ENCODE data around the gene DPP6.

Gene DPP6

DNA sequence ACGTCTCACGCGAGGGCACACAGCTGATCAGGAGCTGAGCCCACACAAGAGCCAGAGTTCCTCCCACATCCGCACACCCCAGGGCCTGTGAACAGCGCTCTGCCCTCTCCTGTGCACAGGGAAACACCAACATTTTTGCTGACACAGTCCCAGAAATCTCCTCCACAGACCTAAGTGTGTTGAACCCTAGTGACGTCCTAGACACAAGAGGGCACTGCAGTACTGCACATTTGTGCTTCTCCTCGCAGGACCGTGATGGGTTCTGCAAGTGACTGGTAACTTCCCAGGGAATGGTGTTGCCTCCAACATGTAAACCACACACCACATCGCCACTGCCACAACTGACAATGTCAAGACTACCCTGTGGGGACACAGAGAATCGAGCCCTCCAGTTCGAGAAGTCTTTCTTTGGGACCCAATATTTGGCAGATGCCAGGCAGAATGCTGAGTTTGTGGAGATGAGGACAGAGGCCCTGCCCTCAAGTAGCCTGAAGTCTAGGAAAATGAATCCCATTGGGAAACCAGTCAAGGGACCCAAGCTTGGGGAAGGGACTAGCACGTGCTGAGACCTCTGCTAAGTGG lies 780.5 kb downstream of the DPP6 start:
- no peak for DNase-seq (ENCODE audit: low read depth)

DNA sequence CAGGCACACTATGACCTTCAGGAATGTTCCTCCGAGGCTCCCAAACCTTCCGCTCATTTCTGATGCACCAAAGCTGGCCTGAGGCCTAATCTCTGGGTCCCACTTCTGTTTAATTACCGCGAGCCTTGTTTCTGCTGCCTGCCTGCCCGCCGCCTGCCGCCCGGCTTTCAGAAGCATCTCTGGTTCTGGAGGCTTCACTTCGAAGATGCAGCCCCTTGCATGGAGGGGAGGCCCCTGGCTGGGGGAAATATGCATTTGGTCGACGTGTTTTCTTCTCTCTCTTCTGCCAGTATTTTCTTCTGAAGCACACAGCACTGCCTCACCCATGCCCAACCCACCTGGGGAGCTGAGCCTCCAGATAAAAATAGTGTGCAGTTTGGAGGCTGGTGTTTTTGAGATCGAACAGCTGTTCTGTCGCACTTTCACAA lies 783.8 kb downstream of the DPP6 start:
- no peak for DNase-seq (ENCODE audit: low read depth)

- DNase-seq (ENCODE audit: low read depth): no peak
Measured at GRCh38 chr7:154837087-154837486, 784.9 kb downstream of the DPP6 start.

- DNase-seq (ENCODE audit: low read depth): no peak
Measured at GRCh38 chr7:154837622-154838021, 785.4 kb downstream of the DPP6 start.

DNA sequence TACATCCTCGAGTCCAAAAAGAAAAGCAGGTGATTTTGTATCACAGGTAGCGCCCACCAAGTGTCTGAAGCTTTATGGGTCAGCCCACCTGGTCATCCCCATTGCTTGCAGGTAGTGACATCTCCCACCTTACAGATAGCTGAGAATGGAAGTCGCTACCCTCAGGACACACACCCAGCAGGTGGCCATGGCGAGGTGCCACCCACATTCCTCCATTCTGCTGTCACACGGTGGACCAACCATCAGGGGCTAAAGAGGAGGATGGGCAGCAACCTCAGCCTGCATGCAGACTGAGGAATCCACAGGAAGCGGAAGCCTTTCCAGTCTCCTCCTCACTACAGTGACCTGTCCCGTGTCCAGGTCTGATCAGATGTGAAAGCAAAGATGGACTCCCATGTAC lies 787.9 kb downstream of the DPP6 start:
- DNase-seq (ENCODE audit: low read depth): no peak

DNA sequence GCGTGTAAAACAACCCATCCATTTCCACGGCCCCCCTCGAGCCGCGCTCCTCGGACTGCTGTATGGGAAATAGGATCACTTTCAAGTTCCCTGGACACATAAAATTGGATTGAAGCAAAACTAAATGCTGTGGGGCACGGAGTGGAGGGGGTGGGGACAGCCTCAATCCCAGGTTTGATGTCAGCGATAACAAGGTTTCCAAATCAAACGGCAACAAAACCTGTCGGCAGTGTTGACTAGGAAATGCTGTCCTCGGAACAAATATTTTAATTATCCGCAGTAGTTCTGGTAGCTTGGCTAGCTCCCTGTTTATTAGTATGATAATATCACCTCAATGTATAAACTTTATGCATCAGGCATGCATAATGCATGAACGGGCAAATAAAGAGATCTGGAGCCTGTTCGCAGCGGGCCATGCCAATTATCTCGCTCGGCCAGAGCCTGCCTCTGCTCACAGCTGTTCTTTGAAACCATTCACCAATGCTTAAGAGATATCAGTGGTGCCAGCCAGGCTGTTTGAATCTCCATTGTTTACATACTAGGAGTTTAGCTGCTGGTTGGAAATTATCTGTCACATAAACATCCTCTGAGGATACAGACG lies 789.6 kb downstream of the DPP6 start:
- DNase-seq (ENCODE audit: low read depth): no peak

DNA sequence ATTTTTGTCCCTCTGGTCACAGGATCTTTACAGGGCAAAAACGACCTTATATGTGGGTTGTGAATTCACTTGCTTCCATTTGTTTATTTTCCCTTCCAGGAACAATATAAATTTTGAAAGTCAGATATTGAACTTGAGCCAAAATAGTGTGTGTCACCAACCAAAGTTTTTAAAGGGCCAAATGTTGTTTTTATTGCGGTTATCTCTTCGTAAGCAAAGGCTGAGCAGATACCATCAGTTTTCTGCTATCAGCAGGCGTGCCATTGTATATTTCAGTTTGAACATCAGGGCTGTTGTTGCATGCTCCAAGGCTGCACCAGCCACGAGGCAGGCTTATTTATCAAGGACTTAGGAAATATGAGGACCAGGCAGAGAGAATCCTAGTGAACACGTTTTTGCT lies 790.4 kb downstream of the DPP6 start:
- DNase-seq (ENCODE audit: low read depth): no peak

DNA sequence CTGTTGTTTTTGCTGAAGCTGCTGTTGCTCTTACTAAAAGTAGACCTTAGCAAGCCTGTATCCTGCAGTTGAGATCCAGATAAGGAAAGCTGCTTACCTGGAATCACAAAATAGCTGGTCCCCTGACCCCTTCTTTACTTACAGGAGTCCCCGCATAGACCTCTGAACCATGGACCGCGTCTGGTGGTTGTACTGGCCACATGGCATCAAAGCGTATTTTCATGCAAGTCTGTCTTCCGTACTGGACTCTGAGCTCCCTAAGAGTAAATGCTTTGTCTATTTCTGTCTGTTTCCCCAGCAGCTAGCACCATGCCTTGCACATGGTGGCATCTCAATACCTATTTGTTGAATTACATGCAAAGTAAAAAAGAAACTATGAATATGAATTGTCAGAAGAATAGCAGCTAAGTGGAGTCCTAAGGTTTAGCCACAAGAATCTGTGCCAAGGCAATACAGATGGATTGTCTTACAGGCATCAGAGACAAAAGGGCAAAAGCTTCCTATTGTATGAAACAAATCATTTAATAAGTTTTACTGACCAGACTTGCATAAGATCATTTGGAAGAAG lies 791.6 kb downstream of the DPP6 start:
- DNase-seq (ENCODE audit: low read depth): no peak

DNA sequence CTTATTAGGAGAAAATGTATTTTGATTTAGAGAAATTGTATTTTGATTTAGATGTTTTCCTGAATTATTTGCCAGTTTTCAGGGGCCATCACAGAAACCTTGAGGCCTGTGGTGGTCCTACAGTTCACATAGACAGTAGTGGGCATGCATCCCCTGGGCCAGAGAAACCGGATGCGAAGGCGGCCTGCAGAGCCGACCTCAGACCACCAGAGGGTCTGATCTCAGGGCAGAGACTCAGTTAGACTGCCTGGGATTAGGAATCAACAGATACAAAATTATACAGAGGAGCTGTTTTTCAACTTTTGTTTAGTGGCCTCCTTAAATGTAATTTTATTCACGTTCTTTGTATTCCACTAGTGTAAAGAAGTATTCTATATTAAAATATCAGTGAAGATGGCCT lies 792.3 kb downstream of the DPP6 start:
- DNase-seq (ENCODE audit: low read depth): no peak

DNA sequence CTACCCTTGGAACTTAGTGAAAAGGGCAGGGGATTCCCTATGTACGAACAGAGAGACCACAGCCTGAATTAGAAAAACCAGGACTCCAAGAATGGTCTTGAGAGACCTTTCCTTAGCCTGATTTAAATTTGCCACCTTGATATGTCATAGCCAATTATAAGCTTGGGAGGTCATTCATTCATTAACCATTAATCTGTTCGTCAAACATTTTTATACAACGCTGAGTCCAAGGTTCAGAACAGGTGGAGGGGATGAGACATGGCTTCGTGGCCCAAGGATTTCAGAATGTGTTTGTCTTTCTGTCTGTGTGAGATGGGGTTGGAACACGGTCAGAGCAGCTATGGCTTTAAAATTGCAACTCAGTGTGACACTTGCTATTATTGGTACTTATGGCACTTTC lies 792.8 kb downstream of the DPP6 start:
- no peak for DNase-seq (ENCODE audit: low read depth)

DNA sequence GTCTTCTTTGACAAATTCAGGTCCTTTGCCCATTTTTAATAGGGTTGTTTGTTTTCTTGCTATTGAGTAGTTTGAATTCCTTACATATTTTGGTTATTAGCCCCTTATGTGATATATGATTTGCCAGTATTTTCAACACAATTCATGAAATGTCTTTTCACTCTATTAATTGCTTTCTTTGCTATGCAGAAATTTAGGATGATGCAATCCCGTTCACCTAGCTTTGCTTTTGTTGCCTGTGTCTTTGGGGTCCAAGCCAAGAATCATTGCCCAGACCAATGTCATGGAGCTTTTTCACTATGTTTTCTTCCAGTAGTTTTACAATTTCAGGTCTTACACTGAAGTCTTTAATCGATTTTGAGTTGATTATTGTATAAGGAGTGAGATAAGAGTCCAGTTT lies 796.3 kb downstream of the DPP6 start:
- no peak for DNase-seq (ENCODE audit: low read depth)

GRCh38 chr7:154852205-154852604 lies 800.0 kb downstream of the DPP6 start:
- no peak for DNase-seq (ENCODE audit: low read depth)

DNA sequence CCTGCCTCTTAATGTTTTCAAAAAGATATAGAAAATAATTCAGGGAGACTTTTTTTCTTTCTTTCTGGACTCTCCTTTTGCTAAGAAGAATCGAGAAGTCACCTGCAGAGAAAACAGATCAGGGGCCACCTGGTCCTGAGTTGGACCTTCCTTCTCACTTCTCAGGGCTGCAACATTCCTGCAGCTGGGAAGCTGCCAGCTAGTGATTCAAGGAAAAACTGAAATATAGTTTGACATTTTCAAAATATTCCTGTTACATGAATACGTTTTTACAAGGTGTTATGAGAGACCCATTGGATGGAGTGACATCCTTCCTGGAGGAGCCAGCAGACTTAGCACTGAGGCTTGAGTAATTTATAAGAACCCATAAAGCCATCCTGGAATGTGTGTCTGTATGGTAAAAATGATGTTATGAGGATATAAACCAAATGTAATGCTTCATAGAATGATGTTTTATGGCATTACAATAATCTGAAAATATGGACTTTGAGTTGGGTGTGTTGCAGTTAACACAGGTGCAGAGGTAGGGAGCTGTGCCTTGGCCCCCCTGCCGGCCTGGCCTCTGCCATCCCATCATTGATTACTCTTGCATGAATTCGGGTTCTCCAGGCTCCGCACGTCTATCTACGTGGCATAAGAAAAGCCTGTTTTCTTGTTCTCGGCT lies 801.0 kb downstream of the DPP6 start:
- DNase-seq (ENCODE audit: low read depth): no peak

GRCh38 chr7:154853727-154854095 lies 801.5 kb downstream of the DPP6 start:
- DNase-seq (ENCODE audit: low read depth): no peak

- DNase-seq (ENCODE audit: low read depth): no peak
Measured at GRCh38 chr7:154854836-154855235, 802.6 kb downstream of the DPP6 start.

DNA sequence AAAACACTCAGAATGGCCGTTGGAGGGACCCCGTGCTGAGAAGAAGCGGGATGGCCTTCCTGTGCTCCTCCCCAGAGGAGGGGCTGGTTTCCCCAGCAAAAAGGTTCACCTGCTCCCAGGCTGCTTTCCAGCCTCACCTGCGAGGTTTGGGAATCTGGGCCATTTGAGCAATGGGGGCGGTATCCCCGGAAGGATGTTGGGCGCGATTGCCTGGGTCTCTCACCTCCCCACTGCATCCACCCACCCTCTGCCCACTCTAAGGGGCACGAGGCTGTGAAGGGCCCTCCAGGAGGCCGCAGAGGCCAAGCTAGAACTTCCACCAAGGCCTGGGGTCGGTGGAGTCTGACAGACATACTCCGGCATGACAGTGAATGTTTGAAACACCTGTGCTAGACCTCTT lies 803.2 kb downstream of the DPP6 start:
- DNase-seq (ENCODE audit: low read depth): no peak

DNA sequence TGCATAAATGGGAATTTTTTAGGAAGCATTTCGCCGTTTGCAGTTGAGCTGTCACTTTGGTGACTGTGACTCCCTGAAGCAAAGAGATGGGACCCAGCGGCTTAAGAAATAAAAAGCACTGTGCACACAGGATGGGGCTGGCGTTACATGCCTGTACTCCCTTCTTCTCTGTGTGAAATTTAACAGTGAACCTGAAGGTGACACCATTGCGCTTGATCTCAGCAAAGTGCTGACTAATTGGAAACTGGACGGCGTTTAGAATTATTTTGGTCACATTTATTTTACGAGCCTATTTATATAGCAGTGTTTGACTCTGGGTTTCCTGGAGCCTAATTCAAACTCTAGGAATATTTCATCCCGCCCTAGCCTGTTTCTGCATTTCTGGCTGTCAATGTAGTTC lies 804.5 kb downstream of the DPP6 start:
- no peak for DNase-seq (ENCODE audit: low read depth)

DNA sequence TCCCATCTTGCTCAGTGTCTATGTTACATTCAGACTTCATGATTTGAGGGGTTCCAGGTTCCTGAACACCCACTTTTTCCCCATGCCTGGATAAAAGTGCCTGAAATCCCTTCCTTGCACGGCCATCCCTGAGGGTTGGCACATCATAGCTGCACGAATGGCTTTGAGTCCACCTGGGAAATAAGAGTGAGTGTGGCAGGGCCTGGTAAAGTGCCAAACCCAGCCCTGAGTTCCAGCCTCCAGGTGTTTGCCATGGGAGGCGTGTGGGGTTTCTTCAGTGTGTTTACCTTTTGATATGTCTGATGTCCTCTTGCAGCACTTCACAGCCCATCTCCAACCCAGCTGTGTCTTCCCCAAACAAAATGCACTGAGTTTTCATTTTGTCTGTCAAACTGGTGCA lies 805.0 kb downstream of the DPP6 start:
- DNase-seq (ENCODE audit: low read depth): no peak

DNA sequence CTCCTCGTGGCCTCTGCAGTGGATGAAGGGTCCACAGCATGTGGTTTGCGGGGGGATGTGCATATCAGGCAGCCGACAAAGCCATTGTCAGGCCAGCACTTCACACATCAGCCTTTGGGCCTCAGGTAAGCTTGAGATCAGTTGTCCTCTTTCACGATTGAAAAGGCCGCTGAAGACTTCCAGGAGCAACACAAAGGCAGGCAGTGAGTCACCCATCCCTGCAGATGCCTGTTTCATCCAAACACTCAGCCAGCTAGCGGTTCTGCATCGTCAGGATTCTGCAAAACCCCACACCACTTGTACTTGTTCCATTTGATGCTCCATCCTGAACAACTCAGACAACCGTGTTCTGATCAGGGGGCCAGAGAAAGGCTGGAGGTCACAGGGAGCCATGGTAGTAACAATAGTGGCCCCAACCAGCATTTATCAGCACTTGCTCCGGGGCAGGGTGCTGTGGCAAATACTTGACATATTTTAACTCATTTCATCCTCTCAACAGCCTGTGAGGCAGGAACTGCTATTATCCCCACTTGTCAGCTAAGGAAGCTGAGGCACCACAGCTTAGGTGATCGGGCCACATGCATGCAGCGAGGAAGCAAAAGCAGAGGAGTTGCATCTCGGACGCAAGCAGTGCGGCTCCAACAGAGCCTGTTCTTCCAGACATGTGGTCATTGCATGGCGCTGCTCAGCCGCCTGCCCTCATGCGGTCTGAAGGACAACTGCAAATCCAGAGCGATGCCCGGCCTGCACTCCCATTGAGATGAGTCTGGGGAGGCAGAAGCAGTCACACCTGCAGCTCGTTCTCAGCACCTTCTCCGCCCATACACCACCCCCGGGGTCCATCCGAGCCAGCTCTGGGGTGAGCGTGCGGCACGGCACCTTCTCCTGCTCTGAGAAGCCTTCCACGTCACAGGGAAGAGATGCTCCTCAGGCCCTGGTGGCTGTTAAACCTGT lies 805.8 kb downstream of the DPP6 start:
- no peak for DNase-seq (ENCODE audit: low read depth)

GRCh38 chr7:154858836-154859537 lies 806.8 kb downstream of the DPP6 start:
- no peak for DNase-seq (ENCODE audit: low read depth)

DNA sequence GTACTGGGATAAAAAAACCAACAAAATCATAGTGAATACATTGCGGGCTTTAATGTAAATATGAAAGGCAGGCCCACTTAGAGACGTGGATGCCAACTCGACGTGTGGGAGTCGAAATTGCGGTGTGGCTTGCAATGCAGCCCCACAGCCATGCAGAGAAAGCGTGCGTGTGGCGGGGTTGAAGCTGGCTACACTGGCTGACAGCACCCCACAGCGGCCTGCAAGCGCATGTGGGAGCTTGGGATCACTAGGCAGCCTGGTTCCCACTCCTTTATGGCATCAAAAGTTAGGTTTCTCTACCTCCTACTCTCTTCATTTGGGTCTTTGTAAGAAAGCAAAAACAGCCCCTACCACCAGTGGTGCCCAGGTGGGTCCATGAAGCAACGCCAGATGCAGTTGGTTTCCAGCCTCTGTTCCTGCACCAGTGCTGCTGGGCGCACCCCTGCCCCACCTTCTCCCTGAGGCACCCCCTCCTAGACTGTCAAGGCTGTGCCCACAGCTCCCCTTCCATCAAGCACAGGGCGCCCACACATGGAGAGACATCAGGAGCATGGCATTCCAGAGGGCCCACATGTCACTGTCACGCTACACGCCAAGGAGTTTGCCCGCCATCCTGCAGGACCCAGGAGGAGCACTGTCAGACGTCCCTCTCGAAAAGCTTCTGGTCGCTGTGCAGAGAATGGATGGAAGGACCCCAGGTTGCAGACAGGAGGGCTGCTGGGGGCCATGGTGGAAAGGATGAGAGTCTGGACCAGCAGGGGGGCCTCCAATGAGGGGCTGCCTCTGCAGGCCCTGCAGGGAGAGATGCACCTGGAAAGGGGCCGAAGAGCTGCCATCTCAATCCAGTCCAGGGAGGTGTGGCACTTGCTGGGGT lies 807.8 kb downstream of the DPP6 start:
- DNase-seq (ENCODE audit: low read depth): no peak

Data from stimulated activated CD8-positive, alpha-beta memory T cell treated with anti-CD3 and anti-CD28 coated beads, Interleukin-12 subunit alpha, Interleukin-12 subunit beta, amount 100 ng/mL, for 4 hours (primary cell).